Occipital lobe (tissue), 2 donors: Measurements from ENCODE around the gene HSFX4. TPM values are rescaled to one million over a fixed set of nuclear protein-coding genes. Genes with fewer than 3 reads are reported as not detected.
"Not testable (repeated sequence)": the region's sequence is repeated elsewhere in the genome, so short reads cannot be mapped to it uniquely, and the experiment has no call there.

Source experiments
- DNase-seq: peaks from one replicate; lab custom pipeline; 2025; lab: John Stamatoyannopoulos, UW
- total RNA-seq: library from RNA; depleted of rRNA; stranded (reverse); fragments of >200 nt; gene quantifications from one replicate; pipeline ENCODE4 v1.2.3, GENCODE V29; 2014

HSFX4 gene
- total RNA-seq, 1 donor from 2014 or later: not detected

GRCh38 chrX:149937871-149938426 lies 8.6 kb downstream of the HSFX4 start:
- no peak for DNase-seq

GRCh38 chrX:149938427-149938880 lies 9.1 kb downstream of the HSFX4 start, which contains the start of gene EOLA2:
EOLA2 (minus strand) TSS chrX:149938491; CDS start chrX:149933874, 4,617 bp downstream.
- DNase-seq: peak; percentile 94

GRCh38 chrX:149938881-149939654 lies 9.7 kb downstream of the HSFX4 start:
- DNase-seq: peak; percentile 94

GRCh38 chrX:149939655-149939904 lies 10.2 kb downstream of the HSFX4 start:
- no peak for DNase-seq

GRCh38 chrX:149939905-149940673 lies 10.7 kb downstream of the HSFX4 start:
- peak; percentile 92 for DNase-seq

- not testable (repeated sequence) for DNase-seq
Measured at GRCh38 chrX:149940674-149941024, 11.3 kb downstream of the HSFX4 start.

GRCh38 chrX:149945087-149945670 lies 15.8 kb downstream of the HSFX4 start:
- DNase-seq: not testable (repeated sequence)

GRCh38 chrX:149945820-149946219 lies 16.4 kb downstream of the HSFX4 start:
- not testable (repeated sequence) for DNase-seq

- DNase-seq: not testable (repeated sequence)
Measured at GRCh38 chrX:149946932-149947331, 17.6 kb downstream of the HSFX4 start.

- DNase-seq: no peak
Measured at GRCh38 chrX:149948016-149948415, 18.6 kb downstream of the HSFX4 start.

GRCh38 chrX:149949743-149950436 lies 20.5 kb downstream of the HSFX4 start:
- no peak for DNase-seq

- no peak for DNase-seq
Measured at GRCh38 chrX:149950681-149951080, 21.3 kb downstream of the HSFX4 start.

- DNase-seq: no peak
Measured at GRCh38 chrX:149961572-149961971, 32.2 kb downstream of the HSFX4 start.

GRCh38 chrX:149962010-149962409 lies 32.6 kb downstream of the HSFX4 start:
- no peak for DNase-seq

GRCh38 chrX:149962859-149963757 lies 33.7 kb downstream of the HSFX4 start:
- peak; percentile 38 for DNase-seq

GRCh38 chrX:149979126-149979644 lies 49.8 kb downstream of the HSFX4 start:
- no peak for DNase-seq
